IPS-15b (cell line): ENCODE results near the gene RPS6KB1.

Source experiments
- H3K27me3 ChIP-seq: one replicate; pipeline ENCODE4 v1.6.1; 2013; ENCODE audit warnings: low read length; ENCODE audit not compliant: control insufficient read depth, insufficient read depth
- H3K36me3 ChIP-seq: one replicate; pipeline ENCODE4 v1.6.1; 2013; ENCODE audit warnings: low read length; ENCODE audit not compliant: control insufficient read depth, insufficient read depth
- H3K4me1 ChIP-seq: one replicate; pipeline ENCODE4 v1.6.1; 2013; ENCODE audit warnings: mild to moderate bottlenecking, low read length; ENCODE audit not compliant: control insufficient read depth, insufficient read depth
- H3K4me3 ChIP-seq: one replicate; pipeline ENCODE4 v1.5.1; 2013; ENCODE audit warnings: low read depth, low read length
- H3K9ac ChIP-seq: one replicate; pipeline ENCODE4 v1.6.1; 2013; ENCODE audit warnings: low read depth, mild to moderate bottlenecking, low read length
- H3K9me3 ChIP-seq: one replicate; pipeline ENCODE4 v1.6.1; 2013; ENCODE audit warnings: mild to moderate bottlenecking, low read length; ENCODE audit not compliant: control insufficient read depth, insufficient read depth

Gene RPS6KB1

DNA sequence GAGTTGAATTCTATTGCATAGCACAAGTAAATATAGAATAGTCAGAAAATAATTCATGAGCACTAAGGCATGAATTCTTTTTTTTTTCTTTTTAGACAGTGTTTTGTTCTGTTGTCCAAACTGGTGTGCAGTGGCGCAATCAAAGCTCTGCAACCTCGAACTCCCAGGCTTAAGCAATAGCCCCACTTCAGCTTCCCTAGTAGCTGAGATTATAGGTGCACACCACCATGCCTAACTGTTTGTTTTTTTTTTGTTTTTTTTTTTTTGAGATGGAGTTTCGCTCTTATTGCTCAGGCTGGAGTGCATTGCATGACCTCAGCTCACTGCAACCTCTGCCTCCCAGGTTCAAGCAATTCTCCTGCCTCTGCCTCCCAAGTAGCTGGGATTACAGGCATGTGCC is 16.8 kb upstream of the RPS6KB1 start:
- H3K4me3 ChIP-seq: no peak overlapping the region
- no peaks in the 10 kb centered on the region for H3K9me3 ChIP-seq
- peaks cover 8% of the 10 kb centered on the region for H3K36me3 ChIP-seq
- no peaks in the 10 kb centered on the region for H3K4me1 ChIP-seq
- H3K9ac ChIP-seq: no peak overlapping the region
- no peaks in the 10 kb centered on the region for H3K27me3 ChIP-seq

DNA sequence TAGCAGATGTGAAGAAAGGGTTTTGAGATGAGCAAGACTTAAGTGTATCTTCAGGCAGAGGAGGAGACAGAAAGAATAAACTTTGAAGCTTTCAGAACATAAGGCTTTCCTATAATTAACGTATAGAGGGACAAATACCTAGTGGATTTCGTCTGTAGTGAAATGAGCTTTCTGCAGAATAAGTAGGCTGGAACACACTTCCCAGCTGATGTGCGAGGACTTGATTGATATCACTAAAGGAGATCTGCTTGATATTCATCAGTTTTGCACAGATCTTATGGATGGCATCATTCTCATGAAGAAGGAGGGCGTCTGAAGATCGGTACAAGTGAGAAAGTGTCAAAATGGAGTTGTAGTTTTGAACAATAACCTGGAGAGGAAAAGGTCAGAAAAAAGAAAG is 15.0 kb upstream of the RPS6KB1 start:
- H3K9ac ChIP-seq: no peak overlapping the region

DNA sequence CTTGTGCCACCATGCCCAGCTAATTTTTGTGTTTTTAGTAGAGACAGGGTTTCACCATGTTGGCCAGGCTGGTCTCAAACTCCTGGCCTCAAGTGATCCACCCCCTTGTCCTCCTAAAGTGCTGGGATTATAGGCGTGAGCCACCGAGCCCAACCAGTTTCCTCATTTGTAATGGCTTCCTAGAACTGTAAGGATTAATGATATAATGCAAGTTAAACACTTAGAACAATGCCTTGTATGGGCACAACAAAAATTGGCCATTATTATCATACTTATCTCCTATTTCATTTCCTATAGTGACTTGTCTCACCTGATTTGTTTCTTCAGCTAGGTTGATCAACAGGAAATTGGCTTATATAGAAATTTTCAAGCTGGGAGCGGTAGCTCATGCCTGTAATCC is 14.3 kb upstream of the RPS6KB1 start:
- H3K4me1 ChIP-seq: no peaks in the 10 kb centered on the region
- no peak overlapping the region for H3K9ac ChIP-seq
- no peaks in the 10 kb centered on the region for H3K9me3 ChIP-seq
- no peaks in the 10 kb centered on the region for H3K27me3 ChIP-seq
- peaks cover 11% of the 10 kb centered on the region for H3K36me3 ChIP-seq
- H3K4me3 ChIP-seq: no peak overlapping the region

More for the DNA sequence above, 15.0 kb upstream of the RPS6KB1 start:
- Histone ChIP-seq H3K9me3 (no peaks in the 10 kb centered on the region), H3K27me3 (no peaks in the 10 kb centered on the region), H3K4me3 (no peak overlapping the region), H3K36me3 (peaks cover 8% of the 10 kb centered on the region), H3K4me1 (no peaks in the 10 kb centered on the region)

DNA sequence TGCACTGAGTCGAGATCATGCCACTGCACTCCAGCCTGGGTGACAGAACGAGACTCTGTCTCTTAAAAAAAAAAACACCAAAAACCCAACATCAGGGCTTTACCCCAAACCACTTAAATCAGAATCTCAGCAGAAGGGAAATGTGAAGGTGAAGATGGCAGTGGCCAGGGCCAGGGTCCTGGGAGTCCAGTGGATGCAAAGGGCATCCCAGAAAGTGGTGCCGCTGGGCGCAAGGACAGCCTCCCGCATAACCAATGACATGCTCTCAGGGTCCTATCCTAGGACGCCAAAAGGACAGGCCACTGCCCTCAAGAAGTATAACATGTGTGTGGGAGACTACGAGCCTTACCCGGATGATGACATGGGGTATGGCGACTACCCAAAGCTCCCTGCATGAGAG is 8.1 kb upstream of the RPS6KB1 start:
- peaks cover 28% of the 10 kb centered on the region for H3K36me3 ChIP-seq
- H3K9ac ChIP-seq: no peak overlapping the region
- H3K9me3 ChIP-seq: no peaks in the 10 kb centered on the region
- no peaks in the 10 kb centered on the region for H3K27me3 ChIP-seq
- H3K4me3 ChIP-seq: no peak overlapping the region
- no peaks in the 10 kb centered on the region for H3K4me1 ChIP-seq

DNA sequence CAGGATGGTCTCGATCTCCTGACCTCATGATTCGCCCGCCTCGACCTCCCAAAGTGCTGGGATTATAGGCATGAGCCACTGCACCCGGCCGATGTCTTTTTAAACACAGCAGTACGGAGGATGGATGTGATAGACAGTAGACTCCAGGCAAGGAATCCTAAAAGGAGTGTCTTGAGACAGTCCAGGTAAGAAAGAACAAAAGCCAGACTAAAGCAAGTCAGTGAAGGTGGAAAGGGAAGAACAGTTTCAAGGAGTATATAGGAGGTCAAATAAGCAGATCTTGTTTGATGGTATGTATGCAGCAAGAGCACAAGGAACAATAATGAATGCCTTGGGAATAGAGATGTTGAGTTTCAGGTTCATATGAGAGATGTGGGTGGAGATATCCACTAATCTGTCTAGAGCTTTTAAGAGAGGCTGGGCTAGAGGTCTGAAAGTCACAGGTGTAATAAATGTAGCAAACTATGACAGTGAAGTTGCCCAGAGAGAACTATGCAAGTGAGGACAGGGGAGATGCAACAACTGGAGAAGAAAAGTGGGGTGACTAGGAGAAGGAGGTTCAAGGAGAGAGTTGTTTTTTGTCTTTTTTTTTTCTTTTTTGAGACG is 4.7 kb upstream of the RPS6KB1 start:
- Histone ChIP-seq H3K4me3 (no peak overlapping the region), H3K9ac (no peak overlapping the region), H3K9me3 (no peaks in the 10 kb centered on the region), H3K4me1 (no peaks in the 10 kb centered on the region), H3K36me3 (peaks cover 25% of the 10 kb centered on the region), H3K27me3 (no peaks in the 10 kb centered on the region)

DNA sequence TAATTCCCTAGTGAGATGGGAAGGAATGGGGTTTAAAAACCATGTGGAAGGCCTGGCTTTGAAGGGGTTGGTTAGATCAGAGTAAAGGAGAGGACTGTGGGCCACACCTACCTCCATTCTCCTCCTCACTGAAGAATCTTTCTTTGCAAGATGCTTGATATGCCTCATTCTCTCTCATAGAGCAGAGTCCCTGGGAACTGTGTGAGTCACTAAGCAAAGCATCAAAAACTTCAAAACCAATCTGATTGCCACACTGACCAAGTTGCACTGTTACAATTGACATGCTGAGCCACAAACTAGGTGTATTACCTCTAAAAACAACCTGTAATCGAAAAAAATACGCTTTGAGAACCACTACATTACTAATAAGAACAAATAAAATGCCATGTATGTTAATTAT is 2.2 kb upstream of the RPS6KB1 start:
- no peaks in the 10 kb centered on the region for H3K27me3 ChIP-seq
- peaks cover 10% of the 10 kb centered on the region for H3K36me3 ChIP-seq
- no peaks in the 10 kb centered on the region for H3K9me3 ChIP-seq
- H3K9ac ChIP-seq: no peak overlapping the region
- H3K4me1 ChIP-seq: peaks cover 3% of the 10 kb centered on the region
- no peak overlapping the region for H3K4me3 ChIP-seq

DNA sequence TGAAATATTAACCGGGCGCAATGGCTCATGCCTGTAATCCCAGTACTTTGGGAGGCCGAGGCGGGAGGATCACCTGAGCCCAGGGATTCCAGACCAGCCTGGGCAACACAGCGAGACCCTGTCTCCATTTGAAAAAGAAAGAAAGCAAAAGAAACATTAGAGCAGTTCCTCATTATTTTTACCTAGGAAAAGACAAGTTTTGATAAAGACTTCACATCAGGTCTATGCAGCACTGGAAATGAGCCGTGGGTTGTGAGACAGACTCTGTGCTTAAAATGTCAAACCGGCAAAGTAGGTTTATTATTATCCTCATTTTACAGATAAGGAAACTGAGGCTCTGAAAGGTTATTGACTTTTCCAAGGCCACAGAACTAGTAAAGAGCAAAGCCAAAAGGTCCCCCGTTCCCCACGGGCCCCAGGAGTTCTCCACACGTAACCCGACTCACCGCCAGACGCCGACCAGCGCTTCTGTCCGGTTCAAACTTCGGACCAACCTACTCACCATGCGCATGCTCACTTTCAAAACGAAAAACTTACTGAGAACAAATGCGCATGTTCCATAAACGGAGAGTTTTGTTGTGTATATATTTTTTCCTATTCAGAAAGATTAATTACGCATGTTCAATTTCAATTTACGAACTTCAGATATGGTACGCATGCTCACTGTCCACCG is 534 bp upstream of the RPS6KB1 start:
- Histone ChIP-seq H3K4me3 (peak overlapping the region; percentile 50), H3K27me3 (no peaks in the 10 kb centered on the region), H3K9ac (no peak overlapping the region), H3K9me3 (no peaks in the 10 kb centered on the region), H3K4me1 (peaks cover 3% of the 10 kb centered on the region), H3K36me3 (peaks cover 6% of the 10 kb centered on the region)

DNA sequence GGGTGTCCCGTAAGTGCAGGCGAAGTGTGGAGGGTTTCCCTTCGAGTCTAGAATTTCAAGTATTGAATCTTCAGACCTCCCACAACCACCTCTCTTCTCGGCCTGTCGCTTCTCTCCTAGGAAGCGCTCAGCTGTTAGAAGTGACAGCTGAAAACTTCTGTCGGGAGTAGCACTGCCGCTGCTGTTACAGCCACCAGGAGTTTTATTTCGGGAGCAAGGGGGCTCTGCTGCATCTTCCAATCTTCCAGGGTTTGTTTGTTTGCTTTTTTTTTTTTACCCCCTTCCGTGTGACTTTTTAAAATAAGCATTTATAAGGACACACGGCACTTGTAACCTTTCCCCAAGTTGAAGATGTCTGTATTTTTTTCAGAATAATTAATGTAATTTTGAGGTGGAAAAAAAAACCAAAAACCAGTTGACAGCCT is 767 bp downstream of the RPS6KB1 start:
- Histone ChIP-seq H3K4me1 (peaks cover 3% of the 10 kb centered on the region), H3K9me3 (no peaks in the 10 kb centered on the region), H3K4me3 (peak overlapping the region; percentile 50), H3K27me3 (no peaks in the 10 kb centered on the region), H3K9ac (peak overlapping the region; percentile 70), H3K36me3 (no peaks in the 10 kb centered on the region)

DNA sequence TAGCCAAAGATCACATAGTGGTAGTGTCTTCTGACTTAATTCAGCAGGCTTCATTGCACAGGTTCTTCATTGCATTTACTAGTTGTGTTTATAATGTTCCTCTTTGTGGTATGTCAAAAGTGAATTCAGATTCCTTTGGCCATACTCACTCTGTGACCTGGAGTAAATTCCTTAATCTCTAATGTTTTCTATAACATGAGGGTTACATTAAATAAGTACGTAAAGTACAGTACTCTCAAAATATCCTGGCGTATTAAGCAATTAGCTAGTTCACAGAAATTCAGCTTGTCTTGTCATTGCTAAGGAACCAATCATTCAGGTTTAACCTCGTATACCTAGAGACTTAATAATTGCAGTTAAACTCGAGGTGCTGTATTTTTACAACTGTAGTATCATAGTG is 4.2 kb downstream of the RPS6KB1 start:
- peaks cover 3% of the 10 kb centered on the region for H3K4me1 ChIP-seq
- no peaks in the 10 kb centered on the region for H3K36me3 ChIP-seq
- H3K9ac ChIP-seq: no peak overlapping the region
- H3K9me3 ChIP-seq: no peaks in the 10 kb centered on the region
- H3K4me3 ChIP-seq: no peak overlapping the region
- no peaks in the 10 kb centered on the region for H3K27me3 ChIP-seq

DNA sequence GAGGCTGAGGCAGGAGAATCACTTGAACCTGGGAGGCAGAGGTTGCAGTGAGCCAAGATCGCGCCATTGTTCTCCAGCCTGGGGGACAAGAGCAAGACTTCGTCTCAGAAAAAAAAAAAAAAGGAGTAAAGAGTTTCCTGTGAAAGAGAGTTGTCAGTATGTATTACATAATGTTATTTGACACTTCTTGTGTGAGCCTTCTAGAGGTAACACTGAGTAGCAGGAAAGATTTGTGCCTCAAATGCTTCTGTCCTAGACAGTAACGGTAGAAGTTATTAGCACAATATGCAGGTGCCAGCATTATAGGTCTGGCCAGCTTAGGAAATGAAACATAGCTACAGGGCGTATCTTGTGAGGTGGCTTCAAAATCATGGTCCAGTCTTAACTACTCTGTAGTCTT is 6.2 kb downstream of the RPS6KB1 start:
- no peaks in the 10 kb centered on the region for H3K9me3 ChIP-seq
- no peak overlapping the region for H3K4me3 ChIP-seq
- H3K4me1 ChIP-seq: peaks cover under 1% of the 10 kb centered on the region
- H3K9ac ChIP-seq: no peak overlapping the region
- no peaks in the 10 kb centered on the region for H3K27me3 ChIP-seq
- no peaks in the 10 kb centered on the region for H3K36me3 ChIP-seq

DNA sequence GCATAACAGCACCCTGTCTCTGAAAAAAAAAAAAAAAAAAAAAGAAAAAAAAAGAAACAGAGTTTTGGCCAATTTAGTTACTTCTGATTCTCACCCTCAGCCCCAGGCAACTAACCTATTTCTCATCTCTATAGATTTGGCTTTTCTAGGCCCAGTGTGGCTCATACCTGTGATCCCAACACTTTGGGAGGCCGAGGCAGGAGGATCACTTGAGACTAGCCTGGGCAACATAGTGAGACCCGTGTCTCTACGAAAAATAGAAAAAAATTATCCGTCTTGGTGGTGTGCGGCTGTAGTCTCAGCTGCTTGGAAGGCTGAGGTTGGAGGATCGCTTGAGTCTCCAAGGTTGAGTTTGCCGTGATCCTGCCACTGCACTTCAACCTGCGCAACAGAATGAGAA is 8.7 kb downstream of the RPS6KB1 start:
- Histone ChIP-seq H3K4me1 (no peaks in the 10 kb centered on the region), H3K27me3 (no peaks in the 10 kb centered on the region), H3K9ac (no peak overlapping the region), H3K4me3 (no peak overlapping the region), H3K36me3 (no peaks in the 10 kb centered on the region), H3K9me3 (no peaks in the 10 kb centered on the region)

DNA sequence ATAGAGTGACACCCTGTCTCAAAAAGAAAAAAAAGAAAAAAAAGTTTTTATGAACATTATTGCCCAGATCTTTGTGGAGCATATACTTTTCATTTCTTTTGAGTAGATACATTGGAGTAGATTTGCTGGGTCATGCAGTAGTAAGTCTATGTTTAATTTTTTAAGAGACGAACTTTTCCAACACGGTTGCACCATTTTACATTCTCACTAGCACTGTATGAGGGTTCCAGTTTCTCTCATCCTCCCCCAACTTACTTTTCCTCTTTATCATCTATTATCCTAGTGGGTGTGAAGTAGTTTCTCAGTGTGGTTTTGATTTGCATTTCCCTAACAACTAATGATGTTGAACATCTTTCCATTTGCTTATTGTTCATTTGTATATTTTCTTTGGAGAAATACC is 10.5 kb downstream of the RPS6KB1 start:
- Histone ChIP-seq H3K9ac (no peak overlapping the region), H3K4me3 (no peak overlapping the region), H3K36me3 (no peaks in the 10 kb centered on the region), H3K27me3 (no peaks in the 10 kb centered on the region), H3K4me1 (no peaks in the 10 kb centered on the region), H3K9me3 (no peaks in the 10 kb centered on the region)
